T-cell (primary cell): ENCODE measurements around the gene SRP68. TPM values are rescaled to one million over a fixed set of nuclear protein-coding genes. Genes with fewer than 3 reads are reported as not detected.

Source experiments
- ATAC-seq, 4 experiments: fragments of 200-7000 bp in 3 of 4; fragments of 150-1000 bp in 1 of 4; cut with Tn5 transposase; replicated peaks in 1 of 4; 1 replicate in 3 of 4; 2 replicates in 1 of 4; pipeline ENCODE4 v1.10.0; 2021; ENCODE audit warnings: moderate library complexity in 3 of 4, mild to moderate bottlenecking in 2 of 4, moderate number of reproducible peaks in 1 of 4
- CTCF ChIA-PET, 2 donors: fragments of 300-600 bp; sonication (Branson Sonifier 250); formaldehyde crosslinking; loops; one replicate each; lab custom pipeline; 2022; ENCODE audit warnings: antibody characterized with exemption in 2 of 2; lab: Charles Lee
- POLR2A ChIA-PET, 2 donors: fragments of 300-600 bp; sonication (Branson Sonifier 250); formaldehyde crosslinking; loops; one replicate each; lab custom pipeline; 2022; ENCODE audit warnings: antibody characterized with exemption in 2 of 2; lab: Charles Lee
- DNase-seq, 35 experiments: peaks; one replicate each; pipeline versions ENCODE4 v3.0.0 to v3.0.0-alpha.2; 2013 to 2023
- H3K27ac ChIP-seq: one replicate; pipeline ENCODE4 v1.5.1; 2013; ENCODE audit warnings: low read length
- H3K27me3 ChIP-seq, 2 experiments: replicated peaks in 1 of 2; 1 replicate in 1 of 2; 2 replicates in 1 of 2; pipeline versions ENCODE4 v1.6.1 to v1.7.0; 2013; ENCODE audit warnings: low read length in 1 of 2, mixed read lengths in 1 of 2; ENCODE audit not compliant: control insufficient read depth in 2 of 2, insufficient read depth in 2 of 2; ENCODE audit errors: extremely low read depth in 1 of 2
- H3K36me3 ChIP-seq, 2 donors: 1 replicate in 1 of 2; 2 replicates in 1 of 2; pipeline versions ENCODE4 v1.6.1 to v1.7.0; 2013; ENCODE audit warnings: low read length in 1 of 2; ENCODE audit not compliant: control insufficient read depth in 2 of 2, insufficient read depth in 1 of 2; ENCODE audit errors: extremely low read depth in 1 of 2
- H3K4me1 ChIP-seq, 2 experiments: 1 replicate in 1 of 2; 2 replicates in 1 of 2; pipeline versions ENCODE4 v1.6.1 to v1.7.0; 2013; ENCODE audit warnings: low read length in 2 of 2, mixed read lengths in 1 of 2; ENCODE audit not compliant: insufficient read depth in 2 of 2, control insufficient read depth in 1 of 2; ENCODE audit errors: extremely low read depth in 1 of 2
- H3K4me3 ChIP-seq, 2 donors: 1 replicate in 1 of 2; 2 replicates in 1 of 2; pipeline versions ENCODE4 v1.5.1 to v1.7.0; 2013; ENCODE audit warnings: mild to moderate bottlenecking in 2 of 2, low read length in 1 of 2, moderate library complexity in 1 of 2; ENCODE audit not compliant: control insufficient read depth in 1 of 2; ENCODE audit errors: extremely low read depth in 1 of 2
- H3K9me3 ChIP-seq: 2 replicates; pipeline ENCODE4 v1.7.0; 2013
- H3K27ac Mint-ChIP-seq, 2 donors: one replicate each; pipeline ENCODE4 v1.8.0; 2020 to 2021; ENCODE audit warnings: mild to moderate bottlenecking in 2 of 2, mixed read lengths in 2 of 2
- H3K27me3 Mint-ChIP-seq, 2 donors: one replicate each; pipeline ENCODE4 v1.8.0; 2021 to 2022; ENCODE audit warnings: mixed read lengths in 2 of 2
- H3K36me3 Mint-ChIP-seq: one replicate; pipeline ENCODE4 v1.8.0; 2021; ENCODE audit warnings: mixed read lengths
- H3K4me1 Mint-ChIP-seq, 3 donors: one replicate each; pipeline ENCODE4 v1.8.0; 2020 to 2022; ENCODE audit warnings: mixed read lengths in 3 of 3, mild to moderate bottlenecking in 1 of 3
- H3K4me3 Mint-ChIP-seq, 3 donors: one replicate each; pipeline ENCODE4 v1.8.0; 2020 to 2022; ENCODE audit warnings: mild to moderate bottlenecking in 3 of 3, mixed read lengths in 3 of 3, moderate library complexity in 3 of 3
- H3K9me3 Mint-ChIP-seq, 3 donors: one replicate each; pipeline ENCODE4 v1.8.0; 2020 to 2022; ENCODE audit warnings: mixed read lengths in 3 of 3
- WGBS: methylation state at CpG from one replicate; pipeline ENCODE4 v1.1.5; 2013; ENCODE audit warnings: missing lambda C conversion rate; ENCODE audit not compliant: insufficient coverage; 5-methylcytosine and 5-hydroxymethylcytosine counted together
- total RNA-seq, 35 experiments: library from RNA in 6 of 35; stranded (reverse) in 6 of 35; fragments of 120-200 nt in 1 of 35; gene quantifications; one replicate each; pipeline versions ENCODE4 v1.2.1 to v1.2.4 and lab custom pipeline; 2013 to 2026

Gene SRP68
- total RNA-seq, 5 donors from 2014 or later (not counting 1 experiment from before 2014, with no cell fraction given), result 71.9 to 81.6 (median 78.9) TPM

- peaks cover 23 to 91% of the 10 kb centered on the region in 2 donors for H3K36me3 ChIP-seq
- H3K9me3 ChIP-seq, result no peaks in the 10 kb centered on the region
- Mint-ChIP-seq H3K4me3 (no peak overlapping the region), H3K27ac (no peak overlapping the region), H3K27me3 (no peaks in the 10 kb centered on the region), H3K36me3 (peaks cover 32% of the 10 kb centered on the region), H3K4me1 (peaks cover 4 to 8% (median 4%) of the 10 kb centered on the region in 3 donors), H3K9me3 (no peaks in the 10 kb centered on the region)
- CTCF ChIA-PET, result interaction anchor here in 1 of 2 donors (0.6 kb wide), 1 partner anchor 1602 kb away, joined by 3 read pairs; no protein-coding TSS in a partner anchor
- ATAC-seq (no peak), DNase-seq (no peak)
- POLR2A ChIA-PET, result no interaction called here
- H3K4me3 ChIP-seq, result no peak overlapping the region
- H3K4me1 ChIP-seq, result peaks cover 0 to 14% of the 10 kb centered on the region in 2 experiments
- no peaks in the 10 kb centered on the region for H3K27me3 ChIP-seq
- 95% methylated on average over 16 of the region's 20 CpGs for WGBS
- H3K27ac ChIP-seq, result no peak overlapping the region
These were observed 20.5 kb upstream of the SRP68 start for GRCh38 chr17:76092526-76093413.

- Histone ChIP-seq H3K9me3 (no peaks in the 10 kb centered on the region), H3K4me3 (no peak overlapping the region), H3K4me1 (peaks cover 0 to 14% of the 10 kb centered on the region in 2 experiments), H3K27me3 (no peaks in the 10 kb centered on the region), H3K27ac (no peak overlapping the region), H3K36me3 (peaks cover 31 to 92% of the 10 kb centered on the region in 2 donors)
- ATAC-seq (peak; percentile 48 to 72 (median 68)), DNase-seq (peak in 2 of 35 experiments; percentile 15 to 33)
- H3K9me3 Mint-ChIP-seq, result no peaks in the 10 kb centered on the region
- ChIA-PET POLR2A (interaction anchor here in 1 of 2 donors (0.6 kb wide), 1 partner anchor 746 kb away, joined by 4 read pairs; no protein-coding TSS in a partner anchor), CTCF (interaction anchor here in 1 of 2 donors (0.6 kb wide), 1 partner anchor 87 kb away, joined by 3 read pairs; no protein-coding TSS in a partner anchor)
- peaks cover 4 to 8% (median 4%) of the 10 kb centered on the region in 3 donors for H3K4me1 Mint-ChIP-seq
- no peaks in the 10 kb centered on the region for H3K27me3 Mint-ChIP-seq
- H3K27ac Mint-ChIP-seq, result peak overlapping the region; percentile 81 to 82
- H3K4me3 Mint-ChIP-seq, result peak overlapping the region; percentile 49 to 58 (median 51)
- peaks cover 27% of the 10 kb centered on the region for H3K36me3 Mint-ChIP-seq
- WGBS, result 89% methylated on average over 9 of the region's 23 CpGs
These were observed 19.4 kb upstream of the SRP68 start for GRCh38 chr17:76091526-76092286.

DNA sequence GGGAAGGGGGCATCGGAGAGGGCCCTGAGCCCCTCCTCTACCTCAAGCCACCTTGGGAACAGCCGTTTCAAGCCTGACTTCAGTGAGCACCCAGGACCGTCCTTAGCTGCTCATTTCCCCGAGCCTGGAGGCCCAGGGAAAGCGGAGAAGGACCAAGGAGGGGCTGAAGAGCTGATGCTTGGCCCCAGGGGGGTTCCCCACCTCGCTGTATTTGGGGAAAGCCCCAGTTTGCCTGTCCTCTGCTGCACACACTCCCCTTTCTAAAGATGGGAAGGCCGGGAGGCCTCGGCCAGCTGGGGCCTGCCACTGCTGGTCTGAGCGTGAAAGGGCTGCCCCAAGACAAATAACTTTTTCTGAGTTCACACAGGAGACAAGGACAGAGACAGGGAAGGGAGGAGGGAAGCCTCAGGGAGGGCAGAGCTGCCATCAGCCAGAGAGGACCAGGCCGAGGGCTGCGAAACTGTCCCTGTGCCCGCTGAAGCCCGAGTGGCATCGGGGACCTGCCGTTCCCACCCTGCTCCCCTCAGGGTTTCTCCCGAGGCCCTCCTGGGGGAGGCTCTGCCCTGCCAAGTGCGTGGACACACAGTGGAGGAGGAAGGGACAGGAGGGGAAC is 18.3 kb upstream of the SRP68 start:
- Histone ChIP-seq H3K9me3 (no peaks in the 10 kb centered on the region), H3K27me3 (no peaks in the 10 kb centered on the region), H3K27ac (no peak overlapping the region), H3K4me3 (no peak overlapping the region), H3K36me3 (peaks cover 25 to 93% of the 10 kb centered on the region in 2 donors), H3K4me1 (peaks cover 0 to 14% of the 10 kb centered on the region in 2 experiments)
- ATAC-seq (no peak), DNase-seq (no peak)
- peaks cover 22% of the 10 kb centered on the region for H3K36me3 Mint-ChIP-seq
- no peaks in the 10 kb centered on the region for H3K27me3 Mint-ChIP-seq
- ChIA-PET CTCF (no interaction called here), POLR2A (no interaction called here)
- H3K27ac Mint-ChIP-seq, result no peak overlapping the region
- H3K9me3 Mint-ChIP-seq, result no peaks in the 10 kb centered on the region
- H3K4me3 Mint-ChIP-seq, result no peak overlapping the region
- WGBS, result 92% methylated on average over 8 of the region's 17 CpGs
- H3K4me1 Mint-ChIP-seq, result peaks cover 0 to 5% (median 4%) of the 10 kb centered on the region in 3 donors

DNA sequence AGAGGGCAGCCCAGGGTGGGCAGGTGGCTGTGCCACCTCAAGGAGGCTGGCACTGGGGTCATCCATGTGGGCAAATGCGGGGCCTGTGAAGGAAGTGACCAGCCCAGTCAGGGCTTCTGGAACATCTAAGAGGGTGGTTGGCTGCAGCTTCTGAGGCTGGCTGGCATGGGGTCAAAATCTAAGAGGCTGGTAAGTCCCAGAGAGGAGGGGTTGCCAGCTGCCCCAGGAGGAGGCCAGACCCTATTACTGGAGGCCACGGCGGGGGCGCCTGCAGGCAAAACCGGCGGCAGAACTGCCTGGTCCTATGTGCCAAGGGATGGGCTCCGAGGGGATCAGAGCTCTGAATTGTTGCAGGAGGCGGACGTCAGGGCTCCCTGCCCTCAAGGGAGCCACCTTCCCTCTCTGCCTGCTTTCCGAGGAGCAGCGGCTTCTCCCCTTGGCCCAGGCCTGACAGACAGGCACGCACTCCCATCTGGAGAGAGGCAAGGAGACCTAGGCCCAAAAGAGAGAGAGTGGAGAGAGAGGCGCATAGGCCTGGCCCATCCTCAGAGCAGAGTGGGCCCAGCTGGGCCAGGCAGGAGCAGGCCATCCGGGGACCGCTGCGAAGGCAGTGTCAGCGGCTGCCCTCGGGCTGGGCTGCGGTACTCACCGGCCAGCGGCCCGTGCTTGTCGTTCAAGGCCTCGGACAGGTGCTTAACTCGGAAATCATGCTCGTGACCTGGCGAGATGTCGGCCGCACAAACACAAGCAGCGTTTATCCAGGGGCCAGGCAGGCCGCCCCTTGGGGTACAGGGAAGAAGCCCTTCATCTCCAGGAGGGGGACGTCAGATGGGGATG is 17.6 kb upstream of the SRP68 start:
- Histone ChIP-seq H3K9me3 (no peaks in the 10 kb centered on the region), H3K4me1 (peaks cover 0 to 14% of the 10 kb centered on the region in 2 experiments), H3K27me3 (no peaks in the 10 kb centered on the region), H3K27ac (no peak overlapping the region), H3K4me3 (no peak overlapping the region), H3K36me3 (peaks cover 25 to 93% of the 10 kb centered on the region in 2 donors)
- Mint-ChIP-seq H3K9me3 (no peaks in the 10 kb centered on the region), H3K4me1 (peaks cover 0 to 5% (median 4%) of the 10 kb centered on the region in 3 donors), H3K27ac (no peak overlapping the region), H3K4me3 (no peak overlapping the region), H3K36me3 (peaks cover 21% of the 10 kb centered on the region), H3K27me3 (no peaks in the 10 kb centered on the region)
- WGBS, result 97% methylated on average over 13 of the region's 32 CpGs
- ATAC-seq (no peak), DNase-seq (no peak)
- ChIA-PET CTCF (interaction anchor here in 1 of 2 donors (1.0 kb wide), 1 partner anchor 11 kb away, joined by 3 read pairs; the partner anchor contains the start of gene ZACN), POLR2A (no interaction called here)

GRCh38 chr17:76088868-76089576 is 16.7 kb upstream of the SRP68 start:
- H3K27me3 ChIP-seq, result no peaks in the 10 kb centered on the region
- ChIA-PET CTCF (interaction anchor here in 1 of 2 donors (1.0 kb wide), 1 partner anchor 10 kb away, joined by 3 read pairs; the partner anchor contains the start of gene ZACN), POLR2A (no interaction called here)
- H3K4me1 ChIP-seq, result peaks cover 0 to 14% of the 10 kb centered on the region in 2 experiments
- Mint-ChIP-seq H3K4me3 (no peak overlapping the region), H3K4me1 (peaks cover 0 to 5% (median 4%) of the 10 kb centered on the region in 3 donors), H3K27ac (no peak overlapping the region), H3K9me3 (no peaks in the 10 kb centered on the region), H3K27me3 (no peaks in the 10 kb centered on the region), H3K36me3 (peaks cover 21% of the 10 kb centered on the region)
- H3K36me3 ChIP-seq, result peaks cover 25 to 95% of the 10 kb centered on the region in 2 donors
- DNase-seq (no peak), ATAC-seq (no peak)
- H3K9me3 ChIP-seq, result no peaks in the 10 kb centered on the region
- WGBS, result 95% methylated on average over 20 of the region's 25 CpGs
- no peak overlapping the region for H3K27ac ChIP-seq
- no peak overlapping the region for H3K4me3 ChIP-seq
